Body of pancreas (tissue), 4 donors: ENCODE data around the gene VCAM1.

ENCODE experiments used
- CTCF ChIP-seq, 7 experiments: fragments of 450-650 bp in 4 of 7; fragments of 200-600 bp in 3 of 7; sonication (generic) in 3 of 7; IDR thresholded peaks; one replicate each; pipeline ENCODE4 v1.5.1; 2016 to 2019; ENCODE audit warnings: antibody characterized with exemption in 7 of 7
- POLR2A ChIP-seq, 3 donors: fragments of 450-650 bp; IDR thresholded peaks; one replicate each; pipeline ENCODE4 v1.6.1; 2016; ENCODE audit warnings: antibody characterized with exemption in 3 of 3, mild to moderate bottlenecking in 2 of 3

GRCh38 chr1:100736746-100737145 is 17.2 kb downstream of the VCAM1 start:
- TF ChIP-seq CTCF (IDR thresholded peaks at IDR 0.05) (no peak), POLR2A (IDR thresholded peaks at IDR 0.05) (no peak)
